Tibial nerve (tissue), 3 donors: ENCODE data around the gene TBC1D23.

Source experiments
- POLR2A ChIP-seq, 2 donors: fragments of 450-650 bp; IDR thresholded peaks; one replicate each; pipeline ENCODE4 v1.6.1; 2017; ENCODE audit warnings: antibody characterized with exemption in 2 of 2, mild to moderate bottlenecking in 2 of 2, moderate library complexity in 2 of 2
- TF ChIP-seq, protein P1 (sequence below), 5 experiments: fragments of 200-600 bp in 3 of 5; fragments of 450-650 bp in 2 of 5; sonication (generic) in 3 of 5; IDR thresholded peaks; one replicate each; pipeline ENCODE4 v1.5.1; 2016 to 2019; ENCODE audit warnings: antibody characterized with exemption in 5 of 5, mild to moderate bottlenecking in 3 of 5, moderate library complexity in 2 of 5

DNA sequence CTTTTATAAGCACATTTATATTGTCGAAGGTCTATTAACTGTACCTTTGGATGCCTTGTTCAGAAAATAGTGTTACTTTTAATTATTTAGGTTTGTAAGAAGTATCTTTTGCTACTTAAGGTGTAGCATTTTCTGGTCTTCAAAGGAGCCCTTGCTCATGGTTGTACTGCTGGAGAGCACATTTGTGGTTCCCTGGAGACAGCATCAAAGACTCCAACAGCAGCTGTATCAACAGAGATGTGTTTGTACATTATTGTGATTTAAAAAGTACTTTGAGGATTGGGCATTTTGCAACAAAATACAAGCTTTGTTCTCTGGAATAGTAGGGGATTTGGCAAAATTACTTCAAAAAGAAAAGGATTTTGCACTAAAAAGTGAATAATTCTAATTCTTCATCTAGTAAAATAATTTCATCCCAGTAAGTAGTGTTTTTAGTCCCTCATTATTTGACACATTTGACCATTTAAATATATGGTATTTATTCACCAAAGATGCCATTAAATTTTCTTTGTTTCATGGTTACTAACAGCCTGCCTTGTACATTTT is 16.5 kb downstream of the TBC1D23 start:
- TF ChIP-seq, protein P1, sequence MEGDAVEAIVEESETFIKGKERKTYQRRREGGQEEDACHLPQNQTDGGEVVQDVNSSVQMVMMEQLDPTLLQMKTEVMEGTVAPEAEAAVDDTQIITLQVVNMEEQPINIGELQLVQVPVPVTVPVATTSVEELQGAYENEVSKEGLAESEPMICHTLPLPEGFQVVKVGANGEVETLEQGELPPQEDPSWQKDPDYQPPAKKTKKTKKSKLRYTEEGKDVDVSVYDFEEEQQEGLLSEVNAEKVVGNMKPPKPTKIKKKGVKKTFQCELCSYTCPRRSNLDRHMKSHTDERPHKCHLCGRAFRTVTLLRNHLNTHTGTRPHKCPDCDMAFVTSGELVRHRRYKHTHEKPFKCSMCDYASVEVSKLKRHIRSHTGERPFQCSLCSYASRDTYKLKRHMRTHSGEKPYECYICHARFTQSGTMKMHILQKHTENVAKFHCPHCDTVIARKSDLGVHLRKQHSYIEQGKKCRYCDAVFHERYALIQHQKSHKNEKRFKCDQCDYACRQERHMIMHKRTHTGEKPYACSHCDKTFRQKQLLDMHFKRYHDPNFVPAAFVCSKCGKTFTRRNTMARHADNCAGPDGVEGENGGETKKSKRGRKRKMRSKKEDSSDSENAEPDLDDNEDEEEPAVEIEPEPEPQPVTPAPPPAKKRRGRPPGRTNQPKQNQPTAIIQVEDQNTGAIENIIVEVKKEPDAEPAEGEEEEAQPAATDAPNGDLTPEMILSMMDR (IDR thresholded peaks at IDR 0.05) = no peak
- TF ChIP-seq POLR2A (IDR thresholded peaks at IDR 0.05) = no peak
